ENCODE results near the gene EPHA4.

Gene EPHA4

GRCh38 chr2:221448057-221448843 lies 123.9 kb downstream of the EPHA4 start:
- intact Hi-C loops (cut with DNase I; ENCODE audit: low total_unique reads) = no loop called here
- Histone ChIP-seq H3K27me3 (no peaks in the 10 kb centered on the region), H3K4me1 (peaks cover 0 to 5% (median 0%) of the 10 kb centered on the region in 4 donors), H3K9me3 (no peaks in the 10 kb centered on the region), H3K4me3 (no peak overlapping the region), H3K36me3 (peaks cover 0 to under 1% (median 0%) of the 10 kb centered on the region in 3 donors), H3K27ac (no peak overlapping the region)
- no peak for TF ChIP-seq CTCF (IDR thresholded peaks at IDR 0.05)
- no peak for DNase-seq

GRCh38 chr2:221447310-221447709 lies 124.8 kb downstream of the EPHA4 start:
- H3K27me3 ChIP-seq = no peaks in the 10 kb centered on the region
- no peak overlapping the region for H3K4me3 ChIP-seq
- no peaks in the 10 kb centered on the region for H3K9me3 ChIP-seq
- H3K36me3 ChIP-seq = peaks cover under 1 to 7% (median 3%) of the 10 kb centered on the region in 3 donors
- DNase-seq = no peak
- intact Hi-C loops (cut with DNase I; ENCODE audit: low total_unique reads) = no loop called here
- peaks cover 0 to 5% (median 0%) of the 10 kb centered on the region in 4 donors for H3K4me1 ChIP-seq
- TF ChIP-seq CTCF (IDR thresholded peaks at IDR 0.05) = no peak
- no peak overlapping the region for H3K27ac ChIP-seq

- intact Hi-C loops (cut with DNase I; ENCODE audit: low total_unique reads) = no loop called here
- Histone ChIP-seq H3K36me3 (peaks cover 12 to 18% (median 13%) of the 10 kb centered on the region in 3 donors), H3K4me3 (no peak overlapping the region), H3K4me1 (peaks cover 0 to 5% (median 0%) of the 10 kb centered on the region in 4 donors), H3K27me3 (no peaks in the 10 kb centered on the region), H3K9me3 (no peaks in the 10 kb centered on the region), H3K27ac (no peak overlapping the region)
- no peak for TF ChIP-seq CTCF (IDR thresholded peaks at IDR 0.05)
- DNase-seq = no peak
These were observed 126.0 kb downstream of the EPHA4 start for GRCh38 chr2:221446140-221446539.

GRCh38 chr2:221444106-221444505 lies 128.0 kb downstream of the EPHA4 start:
- H3K9me3 ChIP-seq = no peaks in the 10 kb centered on the region
- H3K27me3 ChIP-seq = no peaks in the 10 kb centered on the region
- H3K4me1 ChIP-seq = peaks cover 0 to 5% (median 0%) of the 10 kb centered on the region in 4 donors
- no peak overlapping the region for H3K27ac ChIP-seq
- H3K4me3 ChIP-seq = no peak overlapping the region
- TF ChIP-seq CTCF (IDR thresholded peaks at IDR 0.05) = no peak
- peaks cover 13 to 19% (median 17%) of the 10 kb centered on the region in 3 donors for H3K36me3 ChIP-seq
- DNase-seq = no peak
- intact Hi-C loops (cut with DNase I; ENCODE audit: low total_unique reads) = no loop called here

- no peak for TF ChIP-seq CTCF (IDR thresholded peaks at IDR 0.05)
- H3K4me3 ChIP-seq = no peak overlapping the region
- H3K27ac ChIP-seq = no peak overlapping the region
- H3K4me1 ChIP-seq = peaks cover 0 to 5% (median 0%) of the 10 kb centered on the region in 4 donors
- H3K9me3 ChIP-seq = no peaks in the 10 kb centered on the region
- intact Hi-C loops (cut with DNase I; ENCODE audit: low total_unique reads) = no loop called here
- H3K36me3 ChIP-seq = peaks cover 13 to 19% (median 17%) of the 10 kb centered on the region in 3 donors
- DNase-seq = no peak
- H3K27me3 ChIP-seq = no peaks in the 10 kb centered on the region
These were observed 128.5 kb downstream of the EPHA4 start for GRCh38 chr2:221443645-221444044.
